GM10847 (cell line): ENCODE results near the gene SPINK8.
"Not testable (repeated sequence)": the region's sequence is repeated elsewhere in the genome, so short reads cannot be mapped to it uniquely, and the experiment has no call there.

ENCODE experiments used
- POLR2A ChIP-seq: IDR thresholded peaks from 2 replicates; pipeline ENCODE4 v1.6.1; 2011; ENCODE audit not compliant: insufficient read length; ENCODE audit errors: extremely low read depth

The SPINK8 gene

GRCh38 chr3:48333346-48334245 is at the start of gene SPINK8:
SPINK8 (minus strand) TSS chr3:48333661; CDS start chr3:48328341, 5,320 bp downstream.
- TF ChIP-seq POLR2A, result not testable (repeated sequence)

- no peak for TF ChIP-seq POLR2A
Measured at GRCh38 chr3:48372862-48373435, 39.5 kb upstream of the SPINK8 start.

- no peak for TF ChIP-seq POLR2A
Measured at GRCh38 chr3:48372377-48372770, 38.9 kb upstream of the SPINK8 start.

GRCh38 chr3:48371651-48372376 is 38.4 kb upstream of the SPINK8 start, which contains the start of gene FBXW12:
FBXW12 (plus strand) TSS chr3:48372219; CDS start chr3:48372768, 549 bp downstream.
- no peak for TF ChIP-seq POLR2A

- TF ChIP-seq POLR2A, result no peak
Measured at GRCh38 chr3:48370333-48370713, 36.9 kb upstream of the SPINK8 start.

- TF ChIP-seq POLR2A, result no peak
Measured at GRCh38 chr3:48369693-48370332, 36.4 kb upstream of the SPINK8 start.

- TF ChIP-seq POLR2A, result no peak
Measured at GRCh38 chr3:48367201-48367600, 33.7 kb upstream of the SPINK8 start.

GRCh38 chr3:48364840-48365239 is 31.4 kb upstream of the SPINK8 start:
- TF ChIP-seq POLR2A, result no peak

- no peak for TF ChIP-seq POLR2A
Measured at GRCh38 chr3:48361928-48362327, 28.5 kb upstream of the SPINK8 start.

- no peak for TF ChIP-seq POLR2A
Measured at GRCh38 chr3:48356419-48356818, 23.0 kb upstream of the SPINK8 start.

- no peak for TF ChIP-seq POLR2A
Measured at GRCh38 chr3:48353987-48354386, 20.5 kb upstream of the SPINK8 start.

GRCh38 chr3:48352546-48352945 is 19.1 kb upstream of the SPINK8 start:
- TF ChIP-seq POLR2A, result no peak

GRCh38 chr3:48347500-48347899 is 14.0 kb upstream of the SPINK8 start:
- TF ChIP-seq POLR2A, result no peak

- TF ChIP-seq POLR2A, result no peak
Measured at GRCh38 chr3:48345946-48346572, 12.6 kb upstream of the SPINK8 start.

GRCh38 chr3:48344867-48345507 is 11.5 kb upstream of the SPINK8 start:
- no peak for TF ChIP-seq POLR2A

- no peak for TF ChIP-seq POLR2A
Measured at GRCh38 chr3:48343432-48343831, 10.0 kb upstream of the SPINK8 start.
